ENCODE data around the gene CARD11.

Gene CARD11

DNA sequence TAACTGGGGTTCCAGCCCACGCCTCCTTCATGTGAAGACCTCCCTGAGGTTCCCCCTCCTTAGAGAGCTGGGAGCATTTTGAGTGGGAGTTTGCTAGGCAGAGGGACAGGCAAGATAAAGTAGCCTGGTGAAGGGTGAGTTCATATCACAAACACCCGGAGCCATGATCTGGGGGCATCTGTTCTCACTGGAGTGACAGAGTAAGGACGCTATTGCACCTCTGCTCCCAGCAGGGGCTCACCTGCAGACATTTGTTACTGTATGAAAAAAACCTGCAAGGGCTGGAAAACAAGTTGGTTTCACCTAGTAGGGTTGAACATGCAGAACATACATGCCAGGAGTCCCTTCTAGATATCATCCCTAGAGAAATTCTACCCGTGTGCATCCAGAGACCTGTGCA lies 88.4 kb downstream of the CARD11 start:
- TF ChIP-seq, protein P1, sequence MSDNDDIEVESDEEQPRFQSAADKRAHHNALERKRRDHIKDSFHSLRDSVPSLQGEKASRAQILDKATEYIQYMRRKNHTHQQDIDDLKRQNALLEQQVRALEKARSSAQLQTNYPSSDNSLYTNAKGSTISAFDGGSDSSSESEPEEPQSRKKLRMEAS (IDR thresholded peaks at IDR 0.05; ENCODE audit: low read depth, low read length): no peak
- TF ChIP-seq MYC (IDR thresholded peaks at IDR 0.05; ENCODE audit: low read depth, low read length) (no peak), POLR2A (IDR thresholded peaks at IDR 0.05; ENCODE audit: extremely low read depth, insufficient read length) (no peak)
- TF ChIP-seq, protein P2, sequence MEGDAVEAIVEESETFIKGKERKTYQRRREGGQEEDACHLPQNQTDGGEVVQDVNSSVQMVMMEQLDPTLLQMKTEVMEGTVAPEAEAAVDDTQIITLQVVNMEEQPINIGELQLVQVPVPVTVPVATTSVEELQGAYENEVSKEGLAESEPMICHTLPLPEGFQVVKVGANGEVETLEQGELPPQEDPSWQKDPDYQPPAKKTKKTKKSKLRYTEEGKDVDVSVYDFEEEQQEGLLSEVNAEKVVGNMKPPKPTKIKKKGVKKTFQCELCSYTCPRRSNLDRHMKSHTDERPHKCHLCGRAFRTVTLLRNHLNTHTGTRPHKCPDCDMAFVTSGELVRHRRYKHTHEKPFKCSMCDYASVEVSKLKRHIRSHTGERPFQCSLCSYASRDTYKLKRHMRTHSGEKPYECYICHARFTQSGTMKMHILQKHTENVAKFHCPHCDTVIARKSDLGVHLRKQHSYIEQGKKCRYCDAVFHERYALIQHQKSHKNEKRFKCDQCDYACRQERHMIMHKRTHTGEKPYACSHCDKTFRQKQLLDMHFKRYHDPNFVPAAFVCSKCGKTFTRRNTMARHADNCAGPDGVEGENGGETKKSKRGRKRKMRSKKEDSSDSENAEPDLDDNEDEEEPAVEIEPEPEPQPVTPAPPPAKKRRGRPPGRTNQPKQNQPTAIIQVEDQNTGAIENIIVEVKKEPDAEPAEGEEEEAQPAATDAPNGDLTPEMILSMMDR (IDR thresholded peaks at IDR 0.05; ENCODE audit: low read depth, low read length): no peak
- H3K4me3 ChIP-seq (ENCODE audit: low read depth, low read length): no peak overlapping the region
- DNase-seq (ENCODE audit: low read depth): no peak

DNA sequence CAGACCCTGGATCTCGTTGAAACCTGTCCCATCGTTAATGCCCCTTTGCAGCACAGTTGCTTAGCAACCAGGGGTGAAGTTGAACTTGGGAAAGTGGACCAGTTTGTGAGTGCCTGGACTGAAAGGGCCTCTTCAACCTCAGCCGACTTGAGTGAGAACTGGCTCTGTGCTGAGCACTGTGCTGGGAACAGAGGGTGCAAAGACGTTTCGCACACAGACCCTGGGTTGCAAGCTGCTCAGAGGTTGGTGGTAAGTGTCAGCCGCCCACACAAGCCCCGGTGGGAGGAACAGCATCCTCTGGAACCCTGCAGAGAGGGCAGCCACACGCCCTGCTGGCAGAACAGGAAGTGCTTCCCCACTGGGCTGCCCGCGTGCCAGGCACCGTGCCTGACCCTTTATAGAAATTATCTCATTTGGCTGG lies 89.2 kb downstream of the CARD11 start:
- no peak overlapping the region for H3K4me3 ChIP-seq (ENCODE audit: low read depth, low read length)
- TF ChIP-seq POLR2A (IDR thresholded peaks at IDR 0.05; ENCODE audit: extremely low read depth, insufficient read length): no peak
- TF ChIP-seq MYC (IDR thresholded peaks at IDR 0.05; ENCODE audit: low read depth, low read length): peak; percentile 76
- TF ChIP-seq, protein P1 (IDR thresholded peaks at IDR 0.05; ENCODE audit: low read depth, low read length): peak; percentile 47
- TF ChIP-seq, protein P2 (IDR thresholded peaks at IDR 0.05; ENCODE audit: low read depth, low read length): no peak
- peak; percentile 84 for DNase-seq (ENCODE audit: low read depth)

DNA sequence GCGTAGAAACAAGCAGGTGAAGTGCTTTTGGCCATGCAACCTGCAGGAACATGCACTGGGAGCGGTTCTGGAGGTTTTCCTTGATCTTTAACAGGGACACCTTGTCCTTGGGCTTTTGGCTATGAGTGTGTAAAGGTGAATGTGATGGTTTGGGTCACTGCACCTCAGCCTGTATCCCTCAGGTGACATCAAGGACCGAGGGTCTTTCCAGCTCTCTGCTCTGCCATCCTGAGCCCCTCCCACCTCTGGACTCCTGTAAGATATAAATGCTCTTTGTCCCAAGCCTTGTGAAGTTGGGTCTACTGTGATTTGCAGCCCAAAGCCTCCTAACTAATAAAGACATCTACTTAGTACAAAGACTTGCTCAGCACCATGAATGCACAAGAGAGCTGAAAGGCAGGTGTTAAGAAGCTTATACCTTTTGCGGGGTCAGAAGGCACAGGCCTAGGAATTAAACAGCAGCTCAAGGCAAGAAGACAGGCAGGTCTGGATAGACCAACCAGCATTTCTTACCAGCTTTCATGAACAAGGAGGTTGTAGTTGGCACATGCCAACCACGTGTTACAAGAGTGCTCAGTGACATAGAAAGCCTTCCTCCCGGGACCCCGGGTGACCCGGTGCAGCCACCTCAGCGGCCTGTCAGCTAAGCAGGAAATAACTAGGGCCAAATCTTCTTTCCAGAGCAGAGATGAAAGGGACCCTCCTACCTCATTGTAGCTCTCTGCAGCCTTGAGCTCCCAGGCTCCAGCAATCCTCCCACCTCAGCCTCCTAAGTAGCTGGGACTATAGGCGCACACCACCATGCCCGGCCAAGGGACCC lies 89.9 kb downstream of the CARD11 start:
- no peak overlapping the region for H3K4me3 ChIP-seq (ENCODE audit: low read depth, low read length)
- DNase-seq (ENCODE audit: low read depth): peak; percentile 41
- TF ChIP-seq, protein P1 (IDR thresholded peaks at IDR 0.05; ENCODE audit: low read depth, low read length): peak; percentile 96
- no peak for TF ChIP-seq MYC (IDR thresholded peaks at IDR 0.05; ENCODE audit: low read depth, low read length)
- TF ChIP-seq POLR2A (IDR thresholded peaks at IDR 0.05; ENCODE audit: extremely low read depth, insufficient read length): no peak

DNA sequence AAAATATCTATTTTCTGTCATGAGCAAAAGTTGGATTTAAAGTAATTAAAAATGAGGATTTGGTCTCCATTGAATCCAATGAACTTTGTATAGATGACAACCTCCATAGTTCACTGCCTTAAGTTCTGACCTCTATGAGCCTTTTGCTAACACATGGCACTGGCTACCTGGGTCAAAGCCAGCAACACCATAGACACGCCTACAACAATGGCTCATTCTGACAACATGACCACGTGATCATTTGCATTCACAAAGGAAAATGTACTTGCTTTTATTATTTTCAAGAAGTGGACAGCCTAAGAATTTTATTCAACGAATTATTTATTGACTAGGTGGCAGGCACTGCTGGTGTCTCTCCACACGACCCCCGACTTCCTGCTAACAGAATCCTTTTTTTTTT lies 90.6 kb downstream of the CARD11 start:
- DNase-seq (ENCODE audit: low read depth): no peak
- no peak overlapping the region for H3K4me3 ChIP-seq (ENCODE audit: low read depth, low read length)
- TF ChIP-seq, protein P2 (IDR thresholded peaks at IDR 0.05; ENCODE audit: low read depth, low read length): no peak
- TF ChIP-seq MYC (IDR thresholded peaks at IDR 0.05; ENCODE audit: low read depth, low read length) (no peak), POLR2A (IDR thresholded peaks at IDR 0.05; ENCODE audit: extremely low read depth, insufficient read length) (no peak)
- TF ChIP-seq, protein P1 (IDR thresholded peaks at IDR 0.05; ENCODE audit: low read depth, low read length): no peak

DNA sequence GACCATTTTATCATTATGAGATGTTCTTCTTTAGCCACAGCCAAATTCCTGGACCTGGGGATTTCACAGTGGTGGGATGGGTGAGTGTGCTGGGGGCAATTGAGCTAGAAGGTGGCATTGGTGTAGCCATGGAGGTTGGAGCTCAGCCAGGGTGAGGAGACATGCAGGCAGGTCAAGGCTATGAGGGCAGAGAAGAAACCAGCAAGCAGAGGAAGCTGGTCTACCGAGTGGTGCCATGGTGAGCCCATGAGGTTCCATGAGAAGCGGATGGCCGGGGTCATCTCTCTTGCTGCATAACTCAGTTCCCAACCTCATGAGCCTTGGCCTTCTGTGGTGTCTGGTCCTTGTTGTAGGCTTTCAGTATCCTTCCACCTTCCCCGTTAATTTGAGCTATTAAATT lies 91.4 kb downstream of the CARD11 start:
- TF ChIP-seq, protein P2 (IDR thresholded peaks at IDR 0.05; ENCODE audit: low read depth, low read length): no peak
- TF ChIP-seq MYC (IDR thresholded peaks at IDR 0.05; ENCODE audit: low read depth, low read length) (no peak), POLR2A (IDR thresholded peaks at IDR 0.05; ENCODE audit: extremely low read depth, insufficient read length) (no peak)
- TF ChIP-seq, protein P1 (IDR thresholded peaks at IDR 0.05; ENCODE audit: low read depth, low read length): no peak
- no peak for DNase-seq (ENCODE audit: low read depth)

DNA sequence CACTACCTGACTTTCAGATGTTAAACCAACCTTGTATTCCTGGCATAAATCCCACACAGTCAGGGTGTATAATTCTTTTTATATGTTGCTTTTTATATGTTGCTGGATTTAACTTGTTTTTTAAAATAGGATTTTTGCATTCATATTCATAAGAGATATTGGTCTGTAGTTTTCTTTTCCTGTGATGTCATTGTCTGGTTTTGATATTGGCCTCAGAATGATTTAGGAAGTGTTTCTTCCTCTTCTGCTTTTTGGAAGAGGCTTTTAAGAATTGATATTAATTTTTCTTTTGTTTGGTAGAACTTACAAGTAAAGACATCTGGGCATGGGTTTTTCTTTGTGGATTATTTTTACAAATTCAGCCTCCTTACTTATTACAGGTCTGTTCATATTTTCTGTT lies 93.1 kb downstream of the CARD11 start:
- TF ChIP-seq MYC (IDR thresholded peaks at IDR 0.05; ENCODE audit: low read depth, low read length): no peak
- TF ChIP-seq, protein P1 (IDR thresholded peaks at IDR 0.05; ENCODE audit: low read depth, low read length): no peak
- TF ChIP-seq, protein P2 (IDR thresholded peaks at IDR 0.05; ENCODE audit: low read depth, low read length): no peak
- peak; percentile 47 for DNase-seq (ENCODE audit: low read depth)
- no peak overlapping the region for H3K4me3 ChIP-seq (ENCODE audit: low read depth, low read length)

More for the DNA sequence above, 91.4 kb downstream of the CARD11 start:
- no peak overlapping the region for H3K4me3 ChIP-seq (ENCODE audit: low read depth, low read length)
